Bone marrow (tissue), 2 donors: ENCODE data around the gene CACNA1D.

ENCODE experiments used
- DNase-seq, 2 donors: peaks; one replicate each; lab custom pipeline; 2025; lab: John Stamatoyannopoulos, UW

CACNA1D gene

GRCh38 chr3:53691349-53691748 lies 196.9 kb downstream of the CACNA1D start:
- DNase-seq, result no peak

DNA sequence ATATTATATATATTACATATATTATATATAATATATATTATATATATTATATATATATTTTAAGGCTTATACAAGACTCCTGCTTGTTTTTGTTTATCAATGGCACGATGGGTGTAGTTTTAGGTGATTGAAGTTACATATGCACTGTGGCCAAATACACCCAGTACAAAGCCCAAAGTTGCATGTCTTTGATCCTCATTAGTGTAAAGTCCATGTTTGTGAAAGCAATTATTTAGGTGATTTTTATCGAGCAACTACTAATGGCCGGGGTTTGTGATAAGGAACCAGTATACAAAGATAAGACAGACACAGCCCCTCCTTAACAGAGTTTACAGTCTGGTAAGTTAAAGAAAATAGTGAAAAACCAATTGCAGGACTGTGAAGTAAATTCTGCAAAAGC lies 197.5 kb downstream of the CACNA1D start:
- DNase-seq, result no peak

DNA sequence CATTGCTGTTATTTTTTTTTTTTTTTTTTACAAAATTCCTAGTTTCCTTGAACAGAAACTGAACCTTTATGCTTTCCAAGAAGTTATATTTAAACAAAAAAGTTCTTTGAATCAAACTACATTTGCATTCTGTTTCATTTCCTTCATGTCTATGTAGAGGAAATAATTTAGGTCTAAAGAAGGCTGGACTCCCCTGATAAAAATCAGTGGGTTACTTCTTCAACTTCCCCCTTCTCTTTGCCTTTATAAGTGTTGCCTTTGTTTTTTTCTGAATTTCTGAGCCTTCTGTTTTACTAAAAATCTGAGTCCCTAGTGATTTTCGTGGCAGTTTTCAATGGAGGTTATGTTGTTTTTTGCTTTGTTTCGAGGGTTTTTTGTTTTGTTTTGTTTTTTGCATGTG lies 199.0 kb downstream of the CACNA1D start:
- peak in 1 of 2 donors; percentile 41 for DNase-seq

DNA sequence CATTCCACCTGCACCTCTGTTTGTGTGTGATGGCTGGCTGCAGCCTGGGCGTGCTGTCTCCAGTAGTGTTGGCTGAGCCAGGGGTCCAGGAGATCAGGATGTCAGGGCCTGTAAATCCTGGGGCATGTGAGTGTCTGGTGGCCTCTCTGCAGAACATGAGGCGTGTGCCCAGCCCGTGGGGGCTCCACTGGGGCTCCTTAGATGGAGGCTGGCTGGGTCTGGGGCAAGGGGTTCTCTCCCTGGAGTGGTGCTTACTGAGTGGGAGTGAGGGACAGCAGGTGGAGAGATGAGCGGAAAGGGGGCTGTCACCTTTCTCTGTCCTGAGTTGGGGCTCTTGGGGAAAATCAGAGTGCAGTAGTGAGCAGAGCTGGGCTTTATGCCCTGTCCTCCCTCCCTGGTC lies 199.6 kb downstream of the CACNA1D start:
- no peak for DNase-seq

DNA sequence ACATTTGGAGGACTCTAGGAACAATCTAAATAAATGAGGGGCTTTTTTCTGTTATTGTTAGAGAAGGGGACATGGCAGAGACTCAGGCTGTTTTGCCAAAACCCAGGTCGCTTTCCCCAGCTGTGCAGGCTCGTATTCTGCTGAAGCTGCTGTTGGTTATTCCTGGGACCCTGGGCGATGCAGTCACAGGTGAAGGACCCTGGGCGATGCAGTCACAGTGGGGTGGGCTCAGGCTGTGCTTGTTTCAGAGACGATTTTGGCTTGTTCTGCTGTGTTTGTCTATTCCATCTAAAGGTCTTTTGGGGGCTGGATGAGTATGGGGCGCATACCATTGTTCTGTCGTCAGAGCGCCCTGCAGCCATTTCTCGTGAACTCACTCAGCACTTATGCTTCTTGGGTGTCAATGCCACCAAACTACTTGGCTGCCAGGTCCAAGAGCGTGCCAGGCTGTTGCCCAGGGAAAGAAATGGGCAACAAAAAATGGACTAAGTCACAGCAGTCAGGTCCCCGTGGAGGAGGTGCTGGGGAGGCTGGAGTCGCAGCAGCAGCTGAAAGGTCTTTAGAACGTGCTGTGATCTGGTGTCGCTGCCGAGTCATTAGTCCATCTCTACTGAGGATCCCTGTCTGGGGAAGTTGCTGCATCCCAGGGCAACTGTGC lies 200.4 kb downstream of the CACNA1D start:
- no peak for DNase-seq

GRCh38 chr3:53695324-53695690 lies 200.9 kb downstream of the CACNA1D start:
- no peak for DNase-seq

GRCh38 chr3:53696401-53697172 lies 202.2 kb downstream of the CACNA1D start:
- no peak for DNase-seq

DNA sequence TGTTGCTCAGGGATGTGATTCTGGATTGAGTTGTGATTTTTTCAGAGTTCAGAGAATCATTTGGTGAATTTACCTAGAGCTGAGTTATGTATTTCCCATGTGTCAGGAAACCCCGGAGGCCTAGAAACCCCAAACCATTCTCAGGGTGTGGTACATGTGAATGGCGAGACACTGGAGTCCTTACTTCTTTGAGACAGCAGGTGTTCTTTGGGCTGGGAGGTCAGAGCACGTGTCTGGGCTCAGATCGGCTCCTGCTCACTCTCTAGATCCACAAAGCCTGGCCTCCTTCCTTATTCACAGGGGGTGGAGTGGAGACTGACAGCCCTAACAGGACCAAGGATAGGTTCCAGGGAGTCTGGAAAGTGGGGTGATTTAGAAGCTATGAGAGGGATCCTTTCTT lies 206.0 kb downstream of the CACNA1D start:
- no peak for DNase-seq

DNA sequence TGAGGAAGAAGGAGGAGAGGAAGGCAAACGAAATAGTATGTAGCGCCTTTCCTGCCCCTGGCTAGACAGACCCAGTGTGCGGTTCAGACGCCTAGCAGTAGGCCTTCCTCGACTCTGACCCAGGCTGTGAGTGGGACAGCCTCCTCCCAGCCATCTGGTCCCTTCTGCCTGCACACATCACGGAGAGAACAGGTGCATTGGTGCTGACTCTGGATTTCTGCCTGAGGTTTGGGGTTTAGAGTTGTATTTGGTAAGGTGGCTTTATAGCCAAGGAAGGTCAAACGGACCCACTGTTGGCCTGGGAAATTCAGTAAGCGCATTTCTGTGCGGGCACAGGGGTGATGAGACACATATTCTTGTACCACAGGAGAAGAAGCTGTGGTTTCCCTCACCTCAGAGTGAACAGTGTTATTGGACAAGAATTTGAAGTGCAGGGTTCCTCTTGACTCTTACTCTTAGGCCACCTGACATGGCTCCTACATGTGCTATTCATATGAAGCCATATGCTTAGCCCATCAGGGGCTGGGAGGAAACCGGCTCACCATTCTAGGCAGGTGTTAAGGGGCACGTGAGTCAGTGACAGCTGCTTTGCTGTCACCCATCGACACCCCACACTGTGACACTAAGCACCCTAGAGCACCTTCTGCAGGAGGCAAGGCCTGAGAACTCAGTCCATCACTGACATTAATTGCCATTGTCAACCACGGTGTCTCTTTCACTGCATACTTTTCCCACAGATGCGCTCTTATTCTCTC lies 208.5 kb downstream of the CACNA1D start:
- no peak for DNase-seq

GRCh38 chr3:53703630-53704362 lies 209.4 kb downstream of the CACNA1D start:
- DNase-seq, result no peak

- no peak for DNase-seq
Measured at GRCh38 chr3:53704363-53704725, 209.9 kb downstream of the CACNA1D start.

- DNase-seq, result no peak
Measured at GRCh38 chr3:53705024-53705745, 210.8 kb downstream of the CACNA1D start.

DNA sequence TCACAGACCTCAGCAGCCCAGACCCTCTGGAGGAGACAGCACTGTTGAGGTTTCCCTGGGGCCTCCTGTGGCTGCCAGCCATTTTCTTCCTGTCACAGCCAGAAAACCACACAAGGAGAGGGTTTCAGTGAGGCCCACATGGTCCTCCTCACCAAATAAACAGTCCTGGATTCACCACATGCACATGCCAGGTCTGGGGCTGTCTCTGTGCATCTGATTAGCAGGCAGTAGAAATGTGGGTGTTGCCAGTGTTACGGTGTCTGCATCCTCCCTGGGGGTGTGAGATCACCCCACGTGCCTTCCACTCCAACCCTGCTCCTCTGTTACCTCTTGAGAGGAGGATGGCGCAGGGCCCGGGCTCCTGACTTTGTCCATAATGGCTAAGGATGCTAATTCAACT lies 211.4 kb downstream of the CACNA1D start:
- peak in 1 of 2 donors; percentile 9 for DNase-seq

DNA sequence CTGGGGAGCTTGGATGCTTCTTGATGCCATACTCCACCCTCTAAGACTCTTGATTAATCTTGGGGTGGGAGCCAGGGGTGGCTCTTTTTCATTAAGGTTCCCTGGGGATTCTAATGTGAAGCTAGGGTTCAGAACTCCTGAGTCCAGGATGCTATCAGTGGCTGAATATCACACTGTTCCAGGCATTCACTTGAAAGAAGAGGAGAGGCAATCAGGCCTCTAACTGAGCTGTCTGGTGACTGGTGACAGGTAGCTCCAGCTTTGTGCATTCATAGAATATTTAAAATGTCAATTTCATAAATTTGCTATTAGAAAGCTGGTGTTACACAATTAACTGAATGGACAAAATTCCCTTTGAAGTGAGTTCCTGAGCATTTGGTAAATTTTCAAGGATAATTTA lies 212.8 kb downstream of the CACNA1D start:
- DNase-seq, result no peak

- no peak for DNase-seq
Measured at GRCh38 chr3:53708001-53708621, 213.7 kb downstream of the CACNA1D start.

- no peak for DNase-seq
Measured at GRCh38 chr3:53709256-53709655, 214.8 kb downstream of the CACNA1D start.

- peak; percentile 3 to 29 for DNase-seq
Measured at GRCh38 chr3:53709860-53710674, 215.7 kb downstream of the CACNA1D start.

DNA sequence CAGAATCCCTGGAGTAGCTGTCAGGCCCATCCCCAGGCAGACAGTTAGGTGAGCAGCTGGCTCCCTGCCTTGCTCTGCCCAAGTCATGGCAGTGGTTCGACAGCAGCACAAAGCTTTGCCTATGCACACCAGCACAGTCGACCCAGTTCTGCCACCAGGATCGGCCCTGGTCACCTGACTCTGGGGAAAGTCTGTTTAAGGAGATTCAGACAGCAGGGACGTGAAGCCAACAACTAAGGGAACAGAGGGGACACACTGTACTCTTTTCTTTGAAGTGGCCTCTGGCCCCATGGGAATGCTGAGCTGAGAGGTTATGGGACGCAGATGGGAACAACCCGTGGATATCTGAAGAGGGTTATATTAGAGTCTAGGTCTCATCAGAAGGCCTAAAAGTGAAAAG lies 217.0 kb downstream of the CACNA1D start:
- no peak for DNase-seq

GRCh38 chr3:53712817-53713388 lies 218.5 kb downstream of the CACNA1D start:
- no peak for DNase-seq

DNA sequence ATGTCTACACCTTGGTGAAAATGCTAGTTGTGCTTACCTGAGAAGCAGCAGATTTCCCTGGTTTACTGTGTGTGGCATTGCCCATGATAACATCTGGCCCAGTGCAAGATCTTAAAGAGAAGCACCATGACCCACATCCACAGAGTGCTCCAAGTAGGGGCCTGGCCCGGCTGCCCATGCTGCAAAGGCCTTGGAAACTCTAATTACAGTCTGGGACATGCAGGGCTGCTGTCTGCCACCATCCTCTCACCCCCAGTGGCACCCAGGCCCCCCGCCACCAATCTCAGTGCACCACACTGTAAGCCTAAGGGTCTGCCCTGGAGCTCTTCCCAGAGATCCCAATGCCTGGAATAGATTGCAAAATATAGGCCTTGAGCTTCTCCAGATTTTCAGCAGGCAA lies 219.2 kb downstream of the CACNA1D start:
- DNase-seq, result no peak
